Measurements from ENCODE around the gene KAT6B.

KAT6B gene

GRCh38 chr10:74882427-74882826, 56.0 kb downstream of the KAT6B start:
- no peak for TF ChIP-seq CTCF (IDR thresholded peaks at IDR 0.05; ENCODE audit: extremely low read depth, missing control alignments)
- DNase-seq (ENCODE audit: low spot score) = no peak

- DNase-seq (ENCODE audit: low spot score) = no peak
- no peak for TF ChIP-seq CTCF (IDR thresholded peaks at IDR 0.05; ENCODE audit: extremely low read depth, missing control alignments)
Observed at GRCh38 chr10:74882831-74883230, 56.4 kb downstream of the KAT6B start.

GRCh38 chr10:74883428-74883827, 57.0 kb downstream of the KAT6B start:
- DNase-seq (ENCODE audit: low spot score) = no peak
- TF ChIP-seq CTCF (IDR thresholded peaks at IDR 0.05; ENCODE audit: extremely low read depth, missing control alignments) = no peak

GRCh38 chr10:74887614-74888284, 61.3 kb downstream of the KAT6B start:
- DNase-seq (ENCODE audit: low spot score) = no peak
- no peak for TF ChIP-seq CTCF (IDR thresholded peaks at IDR 0.05; ENCODE audit: extremely low read depth, missing control alignments)

GRCh38 chr10:74888962-74889661, 62.7 kb downstream of the KAT6B start:
- no peak for DNase-seq (ENCODE audit: low spot score)
- no peak for TF ChIP-seq CTCF (IDR thresholded peaks at IDR 0.05; ENCODE audit: extremely low read depth, missing control alignments)

- no peak for DNase-seq (ENCODE audit: low spot score)
- no peak for TF ChIP-seq CTCF (IDR thresholded peaks at IDR 0.05; ENCODE audit: extremely low read depth, missing control alignments)
Observed at GRCh38 chr10:74889662-74889998, 63.2 kb downstream of the KAT6B start.

GRCh38 chr10:74890460-74890859, 64.1 kb downstream of the KAT6B start:
- no peak for TF ChIP-seq CTCF (IDR thresholded peaks at IDR 0.05; ENCODE audit: extremely low read depth, missing control alignments)
- no peak for DNase-seq (ENCODE audit: low spot score)

Data from GM20000 (cell line).